BLaER1 (cell line): ENCODE results near the gene TLE4.
"Not testable (repeated sequence)": the region's sequence is repeated elsewhere in the genome, so short reads cannot be mapped to it uniquely, and the experiment has no call there.

Experiments
- H3K27ac ChIP-seq: shearing (Covaris generic); formaldehyde crosslinking; 2 replicates; pipeline ENCODE4 v1.8.1; 2022
- H3K27me3 ChIP-seq: shearing (Covaris generic); formaldehyde crosslinking; 2 replicates; pipeline ENCODE4 v1.8.1; 2022
- H3K36me3 ChIP-seq: shearing (Covaris generic); formaldehyde crosslinking; 2 replicates; pipeline ENCODE4 v1.8.1; 2022
- H3K4me1 ChIP-seq: shearing (Covaris generic); formaldehyde crosslinking; 2 replicates; pipeline ENCODE4 v1.8.1; 2022
- H3K4me2 ChIP-seq: shearing (Covaris generic); formaldehyde crosslinking; 2 replicates; pipeline ENCODE4 v1.8.1; 2022
- H3K4me3 ChIP-seq: shearing (Covaris generic); formaldehyde crosslinking; 2 replicates; pipeline ENCODE4 v1.8.1; 2022
- H3K9ac ChIP-seq: shearing (Covaris generic); formaldehyde crosslinking; 2 replicates; pipeline ENCODE4 v1.8.1; 2022
- H3K9me3 ChIP-seq: shearing (Covaris generic); formaldehyde crosslinking; 2 replicates; pipeline ENCODE4 v1.8.1; 2022
- H4K20me1 ChIP-seq: shearing (Covaris generic); formaldehyde crosslinking; 2 replicates; pipeline ENCODE4 v1.8.1; 2022
- Cebpa-rat ChIP-seq: shearing (Covaris generic); IDR thresholded peaks from 2 replicates; pipeline ENCODE4 v1.8.1; 2022

TLE4 gene

DNA sequence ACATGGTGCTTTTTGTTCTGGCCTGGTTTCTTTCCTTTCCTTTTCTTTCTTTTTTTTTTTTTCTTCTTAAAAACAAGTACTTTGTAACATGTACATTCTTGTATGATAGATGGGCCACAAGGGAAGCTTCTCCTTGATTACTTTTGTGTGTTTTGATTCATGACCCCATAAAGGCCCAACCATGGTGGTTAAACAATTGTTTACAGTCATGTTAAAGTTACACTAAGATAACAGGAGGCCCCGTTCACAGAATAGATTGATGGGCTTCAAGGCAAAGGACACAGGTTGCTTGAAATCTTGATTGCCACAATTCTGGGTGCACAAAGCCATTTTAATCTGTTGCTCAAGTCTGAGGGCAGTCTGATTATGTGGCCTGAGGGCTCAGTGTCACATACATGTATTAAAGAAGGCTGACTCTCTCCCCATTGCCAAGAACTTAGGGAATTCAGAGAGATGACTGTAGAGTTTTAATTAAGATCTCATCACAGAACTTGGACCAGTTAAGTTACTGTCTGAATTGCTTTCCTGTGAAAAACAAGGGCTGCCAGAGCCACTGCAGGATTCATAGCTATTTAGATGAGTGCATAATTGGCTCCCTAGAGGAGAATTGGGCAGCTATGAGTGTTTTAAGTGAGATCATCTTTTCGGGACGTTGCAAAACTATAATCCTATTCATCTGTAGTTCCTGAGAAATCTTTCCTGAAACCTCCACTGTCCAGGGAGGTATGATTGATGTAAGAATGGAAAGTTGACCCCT is 163.4 kb downstream of the TLE4 start:
- H3K36me3 ChIP-seq = peaks cover 6% of the 10 kb centered on the region
- no peaks in the 10 kb centered on the region for H3K4me1 ChIP-seq
- H4K20me1 ChIP-seq = no peaks in the 10 kb centered on the region
- TF ChIP-seq Cebpa-rat = no peak
- no peaks in the 10 kb centered on the region for H3K27me3 ChIP-seq
- H3K27ac ChIP-seq = no peak overlapping the region
- H3K4me2 ChIP-seq = no peak overlapping the region
- no peak overlapping the region for H3K9ac ChIP-seq
- H3K9me3 ChIP-seq = no peaks in the 10 kb centered on the region; the same call in 1 of the 2 replicates
- no peak overlapping the region for H3K4me3 ChIP-seq

DNA sequence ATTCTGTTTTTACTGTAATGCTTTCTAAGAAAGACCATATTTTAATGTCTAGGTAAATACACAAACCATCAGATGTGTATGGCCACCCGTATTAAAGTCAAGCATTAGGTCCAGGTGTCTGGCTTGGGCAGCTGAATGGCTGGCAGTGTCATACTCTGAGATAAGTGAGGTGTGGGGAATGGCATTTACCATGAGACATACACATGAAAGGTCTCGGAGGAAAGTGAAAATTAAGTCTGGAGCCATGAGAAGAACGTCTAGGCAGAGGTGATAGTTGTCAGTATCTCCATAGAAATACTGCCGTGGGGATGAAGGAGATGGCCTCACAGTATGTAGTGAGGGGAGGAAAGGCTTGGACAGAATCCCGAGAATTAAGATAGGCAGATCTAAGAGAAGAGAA is 164.3 kb downstream of the TLE4 start:
- no peaks in the 10 kb centered on the region; the same call in 1 of the 2 replicates for H3K9me3 ChIP-seq
- H3K4me1 ChIP-seq = no peaks in the 10 kb centered on the region
- H3K27ac ChIP-seq = no peak overlapping the region
- no peaks in the 10 kb centered on the region for H4K20me1 ChIP-seq
- H3K4me2 ChIP-seq = no peak overlapping the region
- no peak overlapping the region for H3K9ac ChIP-seq
- no peak overlapping the region for H3K4me3 ChIP-seq
- no peaks in the 10 kb centered on the region for H3K36me3 ChIP-seq
- H3K27me3 ChIP-seq = no peaks in the 10 kb centered on the region
- TF ChIP-seq Cebpa-rat = no peak

DNA sequence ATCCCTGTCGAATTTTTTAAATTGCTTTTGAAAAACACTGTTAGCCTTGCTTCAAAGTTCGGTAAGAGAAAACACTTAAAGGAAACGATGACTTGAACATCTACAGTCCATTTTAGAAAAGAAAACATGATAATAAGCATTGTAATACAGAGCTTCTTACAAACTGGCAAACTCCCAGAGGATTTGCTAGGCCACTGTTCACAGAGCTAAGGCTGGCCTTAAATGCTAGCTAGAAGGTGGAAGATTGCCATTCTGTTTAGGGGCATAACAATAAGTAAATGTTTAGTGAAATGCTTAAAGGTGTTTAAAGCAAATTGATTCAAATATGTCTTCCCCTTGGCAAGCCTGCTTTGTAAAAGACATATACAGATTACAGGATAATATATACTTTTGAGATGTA is 169.6 kb downstream of the TLE4 start:
- Histone ChIP-seq H3K9ac (no peak overlapping the region), H3K27ac (no peak overlapping the region), H3K4me1 (no peaks in the 10 kb centered on the region), H3K9me3 (no peaks in the 10 kb centered on the region), H3K36me3 (no peaks in the 10 kb centered on the region), H4K20me1 (no peaks in the 10 kb centered on the region), H3K4me2 (no peak overlapping the region), H3K27me3 (no peaks in the 10 kb centered on the region), H3K4me3 (no peak overlapping the region)
- TF ChIP-seq Cebpa-rat = no peak

DNA sequence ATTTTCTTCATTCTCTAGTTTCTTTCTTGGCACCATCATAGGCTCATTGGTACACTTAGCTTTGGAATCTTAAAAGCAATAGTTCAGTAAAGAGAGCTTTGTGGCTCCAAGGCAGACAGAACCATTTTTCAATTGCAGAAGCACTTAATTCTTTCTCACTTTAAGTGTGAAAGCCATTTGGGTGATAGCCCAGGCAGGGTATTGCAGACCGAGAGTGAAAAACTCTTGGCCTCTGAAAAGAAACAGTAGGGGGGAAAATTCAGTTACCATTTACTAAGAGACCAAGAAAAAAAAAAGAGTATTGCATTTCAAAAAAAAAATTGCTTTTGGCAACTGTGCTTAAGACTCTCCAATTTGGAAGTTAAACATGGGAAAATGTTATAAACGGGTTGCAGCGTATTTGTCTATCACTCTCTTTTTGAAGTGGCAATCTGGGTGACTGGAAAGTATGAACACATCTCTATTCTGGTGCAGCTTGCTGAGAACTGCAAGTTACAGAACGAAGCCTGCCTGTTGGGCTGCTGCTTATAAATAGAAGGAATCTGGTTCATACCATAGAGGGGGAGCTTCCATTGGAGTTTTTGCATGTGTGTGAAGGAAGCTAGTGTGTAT is 170.5 kb downstream of the TLE4 start:
- Histone ChIP-seq H3K4me2 (no peak overlapping the region), H3K9ac (no peak overlapping the region), H3K4me1 (no peaks in the 10 kb centered on the region), H3K27me3 (no peaks in the 10 kb centered on the region), H4K20me1 (no peaks in the 10 kb centered on the region), H3K9me3 (no peaks in the 10 kb centered on the region), H3K4me3 (no peak overlapping the region), H3K27ac (no peak overlapping the region), H3K36me3 (no peaks in the 10 kb centered on the region)
- TF ChIP-seq Cebpa-rat = no peak

DNA sequence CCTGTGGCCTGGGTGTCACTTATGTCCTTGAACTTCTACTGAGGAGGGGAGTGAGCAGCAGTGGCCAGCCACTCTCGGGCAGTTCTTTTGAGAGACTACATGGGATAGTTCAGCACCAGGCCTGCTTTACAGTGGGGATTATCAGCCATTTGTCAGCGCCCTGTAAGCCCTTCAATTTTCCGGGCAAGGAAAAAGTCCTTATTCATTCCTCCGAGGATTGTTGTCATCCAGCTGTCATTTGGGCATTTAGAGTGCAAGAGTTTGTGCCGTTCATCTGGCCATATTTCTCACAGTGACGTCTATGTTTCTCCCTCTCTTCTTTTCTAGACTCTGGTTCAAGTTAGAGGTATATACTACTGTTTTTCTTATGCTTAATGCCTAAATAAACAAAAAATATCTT is 172.8 kb downstream of the TLE4 start:
- no peak overlapping the region for H3K4me2 ChIP-seq
- H3K27me3 ChIP-seq = no peaks in the 10 kb centered on the region
- H3K4me3 ChIP-seq = no peak overlapping the region
- TF ChIP-seq Cebpa-rat = no peak
- no peaks in the 10 kb centered on the region for H4K20me1 ChIP-seq
- H3K9ac ChIP-seq = no peak overlapping the region
- no peak overlapping the region for H3K27ac ChIP-seq
- no peaks in the 10 kb centered on the region for H3K36me3 ChIP-seq
- no peaks in the 10 kb centered on the region for H3K9me3 ChIP-seq
- no peaks in the 10 kb centered on the region for H3K4me1 ChIP-seq

DNA sequence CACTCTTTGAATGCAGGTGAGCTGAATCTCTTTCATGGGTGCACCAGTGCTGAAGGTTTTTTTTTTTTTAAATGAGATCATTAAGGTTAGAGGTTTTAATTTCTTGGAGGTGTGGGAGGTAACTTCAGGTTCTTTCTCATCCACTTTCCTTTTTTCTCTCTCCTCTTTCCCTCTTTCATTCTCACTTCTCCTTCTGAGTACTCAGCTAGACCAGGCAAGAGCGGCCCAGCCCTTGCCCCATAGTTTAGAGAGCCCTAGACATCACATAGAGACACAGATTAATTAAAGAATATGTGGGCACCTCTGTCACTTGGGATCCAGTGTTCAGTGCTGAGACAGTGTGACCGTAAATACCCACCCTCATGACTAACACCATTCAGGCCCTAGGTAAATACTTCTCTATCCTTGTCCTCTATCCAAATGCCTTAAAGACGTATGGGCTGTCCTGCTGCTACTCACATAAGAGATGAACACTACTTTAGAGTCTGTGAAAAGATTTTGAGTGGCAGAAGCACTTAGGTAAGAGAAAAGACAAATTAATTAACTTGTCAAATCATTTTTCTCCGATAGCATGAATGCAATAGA is 174.1 kb downstream of the TLE4 start:
- Histone ChIP-seq H3K4me2 (no peak overlapping the region), H4K20me1 (no peaks in the 10 kb centered on the region), H3K27ac (no peak overlapping the region), H3K9ac (no peak overlapping the region), H3K27me3 (no peaks in the 10 kb centered on the region), H3K9me3 (peaks cover under 1% of the 10 kb centered on the region), H3K4me3 (no peak overlapping the region), H3K36me3 (no peaks in the 10 kb centered on the region), H3K4me1 (no peaks in the 10 kb centered on the region)
- no peak for TF ChIP-seq Cebpa-rat

DNA sequence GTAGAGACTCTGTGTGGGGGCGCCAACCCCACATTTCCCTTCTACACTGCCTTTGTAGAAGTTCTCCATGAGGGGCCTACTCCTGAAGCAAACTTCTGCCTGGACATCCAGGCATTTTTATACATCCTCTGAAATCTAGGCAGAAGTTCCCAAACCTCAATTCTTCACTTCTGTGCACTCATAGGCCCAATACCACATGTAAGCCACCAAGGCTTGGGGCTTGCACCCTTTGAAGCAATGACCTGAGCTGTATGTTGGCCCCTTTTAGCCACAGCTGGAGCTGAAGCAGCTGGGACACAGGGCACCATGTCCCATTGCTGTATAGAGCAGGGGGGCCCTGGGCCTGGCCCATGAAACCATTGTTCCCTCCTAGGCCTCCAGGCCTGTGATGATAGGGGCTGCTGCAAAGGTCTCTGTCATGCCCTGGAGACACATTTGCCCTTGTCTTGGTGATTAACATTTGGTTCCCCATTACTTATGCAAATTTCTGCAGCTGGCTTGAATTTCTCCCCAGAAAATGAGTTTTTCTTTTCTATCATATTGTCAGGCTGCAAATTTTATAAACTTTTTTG is 180.2 kb downstream of the TLE4 start:
- H3K4me2 ChIP-seq, H3K4me1 ChIP-seq, H3K4me3 ChIP-seq, H4K20me1 ChIP-seq, H3K36me3 ChIP-seq, H3K27me3 ChIP-seq, H3K27ac ChIP-seq, H3K9ac ChIP-seq: not testable (repeated sequence)
- peaks cover 48% of the 10 kb centered on the region for H3K9me3 ChIP-seq

DNA sequence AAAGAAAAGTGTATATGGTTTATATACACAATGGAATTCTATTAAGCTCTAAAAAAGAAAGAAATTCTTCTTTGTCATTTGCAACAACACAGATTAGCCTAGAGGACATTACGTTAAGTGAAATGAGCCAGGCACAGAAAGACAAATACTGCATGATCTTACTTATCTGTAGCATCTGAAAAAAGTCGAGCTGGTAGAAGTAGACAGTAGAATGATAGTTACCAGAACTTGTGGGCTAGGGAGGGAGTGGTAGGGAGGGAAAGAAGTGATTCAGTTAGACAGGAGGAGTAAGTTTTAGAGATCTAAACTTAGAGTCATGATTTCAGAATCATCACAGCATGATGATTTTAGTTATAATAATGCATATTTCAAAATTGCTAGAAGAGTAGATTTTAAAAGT is 184.6 kb downstream of the TLE4 start:
- peaks cover 55% of the 10 kb centered on the region for H3K9me3 ChIP-seq

DNA sequence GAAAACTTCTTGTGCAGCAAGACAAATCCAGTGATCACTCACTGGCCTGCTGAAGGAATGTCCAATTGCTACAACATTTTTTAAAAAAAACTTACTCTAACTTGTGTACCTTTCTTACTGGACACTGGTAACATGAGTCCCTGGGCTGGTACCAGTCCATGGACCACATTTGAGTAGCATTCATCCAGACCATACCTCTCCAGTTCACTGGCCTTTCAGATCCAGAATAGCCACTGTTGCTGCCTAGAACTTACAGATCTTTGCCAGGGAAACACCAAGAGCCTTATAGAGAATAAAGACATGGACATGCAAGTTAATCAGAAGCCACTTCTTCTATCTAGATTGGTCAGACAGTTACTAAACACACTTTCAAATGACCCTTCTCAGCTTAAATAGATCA is 185.3 kb downstream of the TLE4 start:
- H3K9me3 ChIP-seq = peaks cover 49% of the 10 kb centered on the region
- TF ChIP-seq Cebpa-rat = no peak

More for the DNA sequence above, 184.6 kb downstream of the TLE4 start:
- Histone ChIP-seq H3K9ac (no peak overlapping the region), H4K20me1 (no peaks in the 10 kb centered on the region), H3K27ac (no peak overlapping the region), H3K4me1 (no peaks in the 10 kb centered on the region), H3K4me2 (no peak overlapping the region), H3K4me3 (no peak overlapping the region), H3K27me3 (no peaks in the 10 kb centered on the region), H3K36me3 (peaks cover 3% of the 10 kb centered on the region; the same call in 1 of the 2 replicates)
- no peak for TF ChIP-seq Cebpa-rat

More for the DNA sequence above, 185.3 kb downstream of the TLE4 start:
- Histone ChIP-seq H3K9ac (no peak overlapping the region), H3K27ac (no peak overlapping the region), H3K4me1 (no peaks in the 10 kb centered on the region), H3K4me2 (no peak overlapping the region), H3K27me3 (no peaks in the 10 kb centered on the region), H3K36me3 (peaks cover 2% of the 10 kb centered on the region; the same call in 1 of the 2 replicates), H3K4me3 (no peak overlapping the region), H4K20me1 (no peaks in the 10 kb centered on the region)
